Muscle of leg (tissue), 11 donors: Measurements from ENCODE around the gene ANGEL2. TPM values are rescaled to one million over a fixed set of nuclear protein-coding genes. Genes with fewer than 3 reads are reported as not detected.

Experiments
- DNase-seq: peaks from one replicate; pipeline ENCODE4 v3.0.0; 2013
- H3K27ac ChIP-seq: one replicate; pipeline ENCODE4 v1.5.1; 2013; ENCODE audit warnings: mild to moderate bottlenecking, low read length, control low read depth
- H3K27me3 ChIP-seq: one replicate; pipeline ENCODE4 v1.6.1; 2013; ENCODE audit warnings: low read length; ENCODE audit not compliant: control insufficient read depth, insufficient read depth
- H3K36me3 ChIP-seq: one replicate; pipeline ENCODE4 v1.6.1; 2013; ENCODE audit warnings: low read length; ENCODE audit not compliant: control insufficient read depth, insufficient read depth
- H3K4me1 ChIP-seq: one replicate; pipeline ENCODE4 v1.6.1; 2013; ENCODE audit warnings: low read length; ENCODE audit not compliant: control insufficient read depth, insufficient read depth
- H3K4me3 ChIP-seq: one replicate; pipeline ENCODE4 v1.5.1; 2013; ENCODE audit warnings: low read length, control low read depth
- H3K9me3 ChIP-seq: replicated peaks from 2 replicates; pipeline ENCODE4 v1.6.1; 2013; ENCODE audit warnings: low read depth, low read length; ENCODE audit not compliant: control insufficient read depth
- WGBS: methylation state at CpG from one replicate; pipeline ENCODE4 v1.1.5; 2013; ENCODE audit warnings: missing lambda C conversion rate; ENCODE audit not compliant: insufficient coverage; 5-methylcytosine and 5-hydroxymethylcytosine counted together
- polyA plus RNA-seq, 8 donors: library from polyadenylated mRNA; unstranded; fragments of 120-200 nt; gene quantifications; one replicate each; pipeline versions ENCODE4 v1.2.1 to v1.2.3, GENCODE V29; 2013; ENCODE audit warnings: inconsistent platforms in 1 of 8, low replicate concordance in 1 of 8; ENCODE audit not compliant: insufficient read length in 8 of 8, insufficient read depth in 1 of 8
- total RNA-seq: library from RNA; stranded (reverse); fragments of 120-200 nt; gene quantifications from one replicate; pipeline ENCODE4 v1.2.4, GENCODE V29; 2013

ANGEL2 gene
- total and polyA plus RNA-seq, 9 donors, result 19.1 to 36.5 (median 23.4) TPM

- Histone ChIP-seq H3K27ac (no peak overlapping the region), H3K36me3 (no peaks in the 10 kb centered on the region), H3K9me3 (peaks cover 5% of the 10 kb centered on the region), H3K4me1 (peaks cover 6% of the 10 kb centered on the region), H3K4me3 (no peak overlapping the region), H3K27me3 (no peaks in the 10 kb centered on the region)
- WGBS, result 83% methylated on average over 2 of the region's 2 CpGs
- DNase-seq, result no peak
These were observed 70.6 kb downstream of the ANGEL2 start for GRCh38 chr1:212945056-212945455.

- Histone ChIP-seq H3K9me3 (peaks cover 7% of the 10 kb centered on the region), H3K4me3 (no peak overlapping the region), H3K4me1 (no peaks in the 10 kb centered on the region), H3K27ac (no peak overlapping the region), H3K27me3 (no peaks in the 10 kb centered on the region), H3K36me3 (no peaks in the 10 kb centered on the region)
- DNase-seq, result no peak
- 83% methylated on average over 1 of the region's 6 CpGs for WGBS
These were observed 71.3 kb downstream of the ANGEL2 start for GRCh38 chr1:212944229-212944901.

DNA sequence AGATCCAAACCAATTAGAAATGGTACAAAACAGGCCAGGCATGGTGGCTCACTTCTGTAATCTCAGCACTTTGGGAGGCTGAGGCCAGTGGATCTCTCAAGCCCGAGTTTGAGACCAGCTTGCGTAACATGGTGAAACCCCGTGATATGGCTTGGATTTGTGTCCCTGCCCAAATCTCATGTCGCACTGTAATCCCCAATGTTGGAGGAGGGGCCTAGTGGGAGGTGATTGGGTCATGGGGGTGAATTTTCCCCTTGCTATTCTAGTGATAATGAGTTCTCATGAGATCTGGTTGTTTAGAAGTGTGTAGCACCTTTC lies 72.3 kb downstream of the ANGEL2 start:
- Histone ChIP-seq H3K4me1 (no peaks in the 10 kb centered on the region), H3K27ac (no peak overlapping the region), H3K4me3 (no peak overlapping the region), H3K9me3 (peaks cover 7% of the 10 kb centered on the region), H3K27me3 (no peaks in the 10 kb centered on the region), H3K36me3 (no peaks in the 10 kb centered on the region)
- WGBS, result 90% methylated on average over 2 of the region's 4 CpGs
- no peak for DNase-seq

GRCh38 chr1:212942679-212943392 lies 72.8 kb downstream of the ANGEL2 start:
- Histone ChIP-seq H3K9me3 (peaks cover 7% of the 10 kb centered on the region), H3K27ac (no peak overlapping the region), H3K4me1 (no peaks in the 10 kb centered on the region), H3K4me3 (no peak overlapping the region), H3K27me3 (no peaks in the 10 kb centered on the region), H3K36me3 (no peaks in the 10 kb centered on the region)
- WGBS, result 80% methylated on average over 2 of the region's 6 CpGs
- no peak for DNase-seq

Other genes starting within 250 kb of the ANGEL2 start
- gene NSL1, start 224.1 kb downstream of the ANGEL2 start, total RNA-seq, result 35.2 TPM
- 10 to 100 TPM; 26.1 to 34.9 (median 31.1) TPM for gene NSL1, start 224.1 kb downstream of the ANGEL2 start, polyA plus RNA-seq
- 10.7 TPM for gene TATDN3, start 224.0 kb downstream of the ANGEL2 start, total RNA-seq
- 10 to 100 TPM in 3 of 8 donors, 1 to 10 TPM in 5; 8.6 to 11.9 (median 10.0) TPM for gene TATDN3, start 224.0 kb downstream of the ANGEL2 start, polyA plus RNA-seq
- 0.44 TPM for gene SPATA45, start 168.2 kb downstream of the ANGEL2 start, total RNA-seq
- not detected for gene SPATA45, start 168.2 kb downstream of the ANGEL2 start, polyA plus RNA-seq
- gene FLVCR1, start 157.6 kb downstream of the ANGEL2 start, total RNA-seq, result 8.4 TPM
- gene FLVCR1, start 157.6 kb downstream of the ANGEL2 start, polyA plus RNA-seq, result 1 to 10 TPM; 5.7 to 8.2 (median 6.0) TPM
- 25.3 TPM for gene VASH2, start 65.3 kb downstream of the ANGEL2 start, total RNA-seq
- gene VASH2, start 65.3 kb downstream of the ANGEL2 start, polyA plus RNA-seq, result 10 to 100 TPM; 31.6 to 81.7 (median 54.5) TPM
- gene RPS6KC1, start 35.4 kb upstream of the ANGEL2 start, total RNA-seq, result 25.1 TPM
- 10 to 100 TPM; 13.1 to 20.4 (median 18.3) TPM for gene RPS6KC1, start 35.4 kb upstream of the ANGEL2 start, polyA plus RNA-seq